Esophagus muscularis mucosa (tissue), 4 donors: ENCODE measurements around the gene MFSD12.

Source experiments
- CTCF ChIP-seq, 3 experiments: fragments of 200-600 bp in 2 of 3; fragments of 450-650 bp in 1 of 3; sonication (generic) in 2 of 3; IDR thresholded peaks; one replicate each; pipeline ENCODE4 v1.5.1; 2017 to 2019; ENCODE audit warnings: antibody characterized with exemption in 3 of 3, mild to moderate bottlenecking in 2 of 3, moderate library complexity in 1 of 3
- EP300 ChIP-seq: sonication (generic); formaldehyde crosslinking; IDR thresholded peaks from one replicate; pipeline ENCODE4 v1.6.1; 2017; ENCODE audit warnings: antibody characterized with exemption
- POLR2A ChIP-seq: fragments of 450-650 bp; IDR thresholded peaks from one replicate; pipeline ENCODE4 v1.6.1; 2017; ENCODE audit warnings: antibody characterized with exemption, moderate library complexity, mild to moderate bottlenecking, low read depth
- POLR2AphosphoS5 ChIP-seq, 2 donors: sonication (generic); formaldehyde crosslinking; IDR thresholded peaks; one replicate each; pipeline ENCODE4 v1.6.1; 2017; ENCODE audit warnings: antibody characterized with exemption in 2 of 2

- TF ChIP-seq CTCF (IDR thresholded peaks at IDR 0.05) (no peak), POLR2AphosphoS5 (IDR thresholded peaks at IDR 0.05) (no peak), POLR2A (no peak), EP300 (no peak)
Measured at GRCh38 chr19:3514930-3515329, 42.5 kb downstream of the MFSD12 start.
